Tibial nerve (tissue), 4 donors: ENCODE data around the gene ADORA1. TPM values are rescaled to one million over a fixed set of nuclear protein-coding genes. Genes with fewer than 3 reads are reported as not detected.

Experiments
- DNase-seq, 2 donors: peaks; one replicate each; pipeline ENCODE4 v3.0.0-alpha.2; 2019; ENCODE audit warnings: low spot score in 2 of 2
- H3K27ac ChIP-seq, 4 donors: fragments of 200-600 bp; sonication (generic) in 3 of 4; one replicate each; pipeline ENCODE4 v1.5.1; 2017 to 2019; ENCODE audit warnings: mild to moderate bottlenecking in 1 of 4
- H3K27me3 ChIP-seq, 2 donors: fragments of 200-600 bp; sonication (generic) in 1 of 2; one replicate each; pipeline versions ENCODE4 v1.5.1 to v1.6.0; 2017 to 2019
- H3K36me3 ChIP-seq, 3 donors: fragments of 200-600 bp; sonication (generic); one replicate each; pipeline ENCODE4 v1.5.1; 2018 to 2019
- H3K4me1 ChIP-seq, 4 donors: fragments of 200-600 bp; sonication (generic) in 3 of 4; one replicate each; pipeline ENCODE4 v1.5.1; 2017 to 2019
- H3K4me3 ChIP-seq, 4 donors: fragments of 200-600 bp; sonication (generic) in 3 of 4; one replicate each; pipeline ENCODE4 v1.5.1; 2017 to 2019; ENCODE audit warnings: mild to moderate bottlenecking in 1 of 4, moderate library complexity in 1 of 4
- H3K9me3 ChIP-seq, 4 donors: fragments of 200-600 bp; sonication (generic) in 3 of 4; one replicate each; pipeline ENCODE4 v1.5.1; 2017 to 2019
- CTCF ChIP-seq, 5 experiments: fragments of 200-600 bp in 3 of 5; fragments of 450-650 bp in 2 of 5; sonication (generic) in 3 of 5; IDR thresholded peaks; one replicate each; pipeline ENCODE4 v1.5.1; 2016 to 2019; ENCODE audit warnings: antibody characterized with exemption in 5 of 5, mild to moderate bottlenecking in 3 of 5, moderate library complexity in 2 of 5
- EP300 ChIP-seq, 2 donors: sonication (generic); formaldehyde crosslinking; IDR thresholded peaks; one replicate each; pipeline ENCODE4 v1.6.1; 2017; ENCODE audit warnings: antibody characterized with exemption in 2 of 2, mild to moderate bottlenecking in 1 of 2
- POLR2A ChIP-seq, 2 donors: fragments of 450-650 bp; IDR thresholded peaks; one replicate each; pipeline ENCODE4 v1.6.1; 2017; ENCODE audit warnings: antibody characterized with exemption in 2 of 2, mild to moderate bottlenecking in 2 of 2, moderate library complexity in 2 of 2
- WGBS, 2 donors: methylation state at CpG; one replicate each; pipeline ENCODE4 v1.1.5; 2018; 5-methylcytosine and 5-hydroxymethylcytosine counted together
- total RNA-seq, 4 donors: library from RNA; depleted of rRNA; stranded (reverse); fragments of >200 nt; gene quantifications; one replicate each; pipeline ENCODE4 v1.1.0, GENCODE V29; 2016

Gene ADORA1
- total RNA-seq, 4 donors from 2014 or later = 0.30 to 2.2 (median 0.96) TPM

GRCh38 chr1:203130358-203130985 is 2.9 kb downstream of the ADORA1 start:
- H3K36me3 ChIP-seq = no peaks in the 10 kb centered on the region
- no peak overlapping the region for H3K4me3 ChIP-seq
- no peak for DNase-seq
- WGBS, 2 donors = 73 to 89% methylated on average over 3 of the region's 3 CpGs
- H3K9me3 ChIP-seq = no peaks in the 10 kb centered on the region
- peaks cover 0 to 17% of the 10 kb centered on the region in 2 donors for H3K27me3 ChIP-seq
- H3K27ac ChIP-seq = no peak overlapping the region
- TF ChIP-seq POLR2A (IDR thresholded peaks at IDR 0.05) (no peak), CTCF (IDR thresholded peaks at IDR 0.05) (no peak), EP300 (IDR thresholded peaks at IDR 0.05) (no peak)
- H3K4me1 ChIP-seq = peaks cover 0 to 46% (median 13%) of the 10 kb centered on the region in 4 donors

GRCh38 chr1:203131548-203132200 is 4.1 kb downstream of the ADORA1 start:
- Histone ChIP-seq H3K27ac (no peak overlapping the region), H3K9me3 (no peaks in the 10 kb centered on the region), H3K4me3 (no peak overlapping the region), H3K36me3 (no peaks in the 10 kb centered on the region), H3K27me3 (peaks cover 0 to 8% of the 10 kb centered on the region in 2 donors), H3K4me1 (peaks cover 0 to 39% (median 13%) of the 10 kb centered on the region in 4 donors)
- 92 to 93% methylated on average over 8 to 9 of the region's 9 CpGs for WGBS, 2 donors
- TF ChIP-seq POLR2A (IDR thresholded peaks at IDR 0.05) (no peak), EP300 (IDR thresholded peaks at IDR 0.05) (no peak), CTCF (IDR thresholded peaks at IDR 0.05) (no peak)
- no peak for DNase-seq

GRCh38 chr1:203133970-203134725 is 6.6 kb downstream of the ADORA1 start:
- no peak for DNase-seq
- Histone ChIP-seq H3K27me3 (no peaks in the 10 kb centered on the region), H3K27ac (no peak overlapping the region), H3K36me3 (no peaks in the 10 kb centered on the region), H3K4me3 (no peak overlapping the region), H3K4me1 (peaks cover 0 to 14% (median 3%) of the 10 kb centered on the region in 4 donors), H3K9me3 (no peaks in the 10 kb centered on the region)
- 79 to 82% methylated on average over 12 of the region's 12 CpGs for WGBS, 2 donors
- TF ChIP-seq EP300 (IDR thresholded peaks at IDR 0.05) = no peak
- TF ChIP-seq CTCF (IDR thresholded peaks at IDR 0.05) = no peak
- no peak for TF ChIP-seq POLR2A (IDR thresholded peaks at IDR 0.05)

- DNase-seq = no peak
- Histone ChIP-seq H3K36me3 (no peaks in the 10 kb centered on the region), H3K9me3 (no peaks in the 10 kb centered on the region), H3K27me3 (no peaks in the 10 kb centered on the region), H3K4me1 (no peaks in the 10 kb centered on the region), H3K4me3 (no peak overlapping the region), H3K27ac (no peak overlapping the region)
- 64 to 65% methylated on average over 8 of the region's 8 CpGs for WGBS, 2 donors
- TF ChIP-seq CTCF (IDR thresholded peaks at IDR 0.05) (no peak), EP300 (IDR thresholded peaks at IDR 0.05) (no peak), POLR2A (IDR thresholded peaks at IDR 0.05) (no peak)
These were observed 8.2 kb downstream of the ADORA1 start for GRCh38 chr1:203135636-203136305.
